Measurements from ENCODE around the gene PTPRK. TPM values are rescaled to one million over a fixed set of nuclear protein-coding genes. Genes with fewer than 3 reads are reported as not detected.

Gene PTPRK
- total and polyA plus RNA-seq, 2 donors (not counting 1 experiment from before 2014, with no cell fraction given) = 19.4 to 75.5 TPM

DNA sequence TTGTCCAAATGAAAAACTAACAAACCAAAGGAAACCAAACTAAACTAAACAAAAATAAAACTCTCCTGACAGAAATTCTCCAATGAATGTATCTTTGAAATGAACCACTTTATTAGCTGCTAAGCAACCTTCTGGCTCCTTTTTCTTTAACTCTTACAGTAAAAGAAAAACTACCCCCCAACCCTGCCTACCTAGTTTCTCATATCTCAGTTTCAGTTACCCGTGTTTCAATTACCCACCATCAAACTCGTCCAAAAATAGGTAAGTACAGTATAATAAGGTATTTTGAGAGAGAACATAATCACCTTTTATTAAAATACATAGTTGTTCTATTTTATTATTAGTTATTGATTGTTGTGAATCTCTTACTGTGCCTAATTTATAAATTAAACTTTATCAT, 442.1 kb downstream of the PTPRK start:
- Histone ChIP-seq H2AFZ (ENCODE audit: low read length) (no peak overlapping the region), H3K4me1 (ENCODE audit: control insufficient read depth, extremely low read depth, insufficient read depth, low read length) (no peaks in the 10 kb centered on the region), H3K4me2 (ENCODE audit: extremely low read depth, insufficient read depth, low read length) (no peak overlapping the region), H3K36me3 (ENCODE audit: control insufficient read depth, insufficient read depth, low read length) (no peaks in the 10 kb centered on the region), H3K4me3 (replicated peaks in 1 of 4; ENCODE audit: control extremely low read depth in 1 of 4, insufficient read depth in 1 of 4, low read depth in 3 of 4, low read length in 4 of 4) (no peak overlapping the region), H3K79me2 (ENCODE audit: control insufficient read depth, insufficient read depth, low read length) (no peaks in the 10 kb centered on the region), H4K20me1 (ENCODE audit: control insufficient read depth, extremely low read depth, insufficient read depth, low read length) (no peaks in the 10 kb centered on the region), H3K9ac (ENCODE audit: insufficient read depth, low read length) (no peak overlapping the region), H3K27ac (ENCODE audit: insufficient read depth, low read length) (no peak overlapping the region), H3K9me3 (ENCODE audit: control insufficient read depth, insufficient read depth, low read depth, low read length) (no peaks in the 10 kb centered on the region), H3K27me3 (ENCODE audit: control insufficient read depth, insufficient read depth, low read length) (no peaks in the 10 kb centered on the region)
- TF ChIP-seq EZH2 (IDR thresholded peaks at IDR 0.05; ENCODE audit: low read length, missing control alignments) = no peak
- TF ChIP-seq, protein P1, sequence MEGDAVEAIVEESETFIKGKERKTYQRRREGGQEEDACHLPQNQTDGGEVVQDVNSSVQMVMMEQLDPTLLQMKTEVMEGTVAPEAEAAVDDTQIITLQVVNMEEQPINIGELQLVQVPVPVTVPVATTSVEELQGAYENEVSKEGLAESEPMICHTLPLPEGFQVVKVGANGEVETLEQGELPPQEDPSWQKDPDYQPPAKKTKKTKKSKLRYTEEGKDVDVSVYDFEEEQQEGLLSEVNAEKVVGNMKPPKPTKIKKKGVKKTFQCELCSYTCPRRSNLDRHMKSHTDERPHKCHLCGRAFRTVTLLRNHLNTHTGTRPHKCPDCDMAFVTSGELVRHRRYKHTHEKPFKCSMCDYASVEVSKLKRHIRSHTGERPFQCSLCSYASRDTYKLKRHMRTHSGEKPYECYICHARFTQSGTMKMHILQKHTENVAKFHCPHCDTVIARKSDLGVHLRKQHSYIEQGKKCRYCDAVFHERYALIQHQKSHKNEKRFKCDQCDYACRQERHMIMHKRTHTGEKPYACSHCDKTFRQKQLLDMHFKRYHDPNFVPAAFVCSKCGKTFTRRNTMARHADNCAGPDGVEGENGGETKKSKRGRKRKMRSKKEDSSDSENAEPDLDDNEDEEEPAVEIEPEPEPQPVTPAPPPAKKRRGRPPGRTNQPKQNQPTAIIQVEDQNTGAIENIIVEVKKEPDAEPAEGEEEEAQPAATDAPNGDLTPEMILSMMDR (conservative IDR thresholded peaks at IDR 0.05 in 1 of 2, IDR thresholded peaks at IDR 0.05 in 1 of 2; ENCODE audit: low read depth in 1 of 2, low read length in 2 of 2) = no peak
- DNase-seq (ENCODE audit: low read depth in 2 of 2) = no peak

- no peak for DNase-seq (ENCODE audit: low read depth in 2 of 2)
- Histone ChIP-seq H3K79me2 (ENCODE audit: control insufficient read depth, insufficient read depth, low read length) (no peaks in the 10 kb centered on the region), H3K4me2 (ENCODE audit: extremely low read depth, insufficient read depth, low read length) (no peak overlapping the region), H3K4me1 (ENCODE audit: control insufficient read depth, extremely low read depth, insufficient read depth, low read length) (no peaks in the 10 kb centered on the region), H4K20me1 (ENCODE audit: control insufficient read depth, extremely low read depth, insufficient read depth, low read length) (no peaks in the 10 kb centered on the region), H3K27me3 (ENCODE audit: control insufficient read depth, insufficient read depth, low read length) (no peaks in the 10 kb centered on the region), H3K36me3 (ENCODE audit: control insufficient read depth, insufficient read depth, low read length) (no peaks in the 10 kb centered on the region), H2AFZ (ENCODE audit: low read length) (no peak overlapping the region), H3K4me3 (replicated peaks in 1 of 4; ENCODE audit: control extremely low read depth in 1 of 4, insufficient read depth in 1 of 4, low read depth in 3 of 4, low read length in 4 of 4) (no peak overlapping the region), H3K9ac (ENCODE audit: insufficient read depth, low read length) (no peak overlapping the region), H3K9me3 (ENCODE audit: control insufficient read depth, insufficient read depth, low read depth, low read length) (no peaks in the 10 kb centered on the region), H3K27ac (ENCODE audit: insufficient read depth, low read length) (no peak overlapping the region)
- no peak for TF ChIP-seq EZH2 (IDR thresholded peaks at IDR 0.05; ENCODE audit: low read length, missing control alignments)
- TF ChIP-seq, protein P1 (conservative IDR thresholded peaks at IDR 0.05 in 1 of 2, IDR thresholded peaks at IDR 0.05 in 1 of 2; ENCODE audit: low read depth in 1 of 2, low read length in 2 of 2) = no peak
Measured at GRCh38 chr6:128076843-128077242, 443.6 kb downstream of the PTPRK start.

- no peaks in the 10 kb centered on the region for H3K27me3 ChIP-seq (ENCODE audit: control insufficient read depth, insufficient read depth, low read length)
- H3K4me1 ChIP-seq (ENCODE audit: control insufficient read depth, extremely low read depth, insufficient read depth, low read length) = no peaks in the 10 kb centered on the region
- no peaks in the 10 kb centered on the region for H3K36me3 ChIP-seq (ENCODE audit: control insufficient read depth, insufficient read depth, low read length)
- H3K4me2 ChIP-seq (ENCODE audit: extremely low read depth, insufficient read depth, low read length) = no peak overlapping the region
- no peak overlapping the region for H3K9ac ChIP-seq (ENCODE audit: insufficient read depth, low read length)
- no peak overlapping the region for H3K4me3 ChIP-seq (replicated peaks in 1 of 4; ENCODE audit: control extremely low read depth in 1 of 4, insufficient read depth in 1 of 4, low read depth in 3 of 4, low read length in 4 of 4)
- H3K27ac ChIP-seq (ENCODE audit: insufficient read depth, low read length) = no peak overlapping the region
- no peak for DNase-seq (ENCODE audit: low read depth in 2 of 2)
- no peak overlapping the region for H2AFZ ChIP-seq (ENCODE audit: low read length)
- H3K79me2 ChIP-seq (ENCODE audit: control insufficient read depth, insufficient read depth, low read length) = no peaks in the 10 kb centered on the region
- TF ChIP-seq EZH2 (IDR thresholded peaks at IDR 0.05; ENCODE audit: low read length, missing control alignments) = no peak
- TF ChIP-seq, protein P1 (conservative IDR thresholded peaks at IDR 0.05 in 1 of 2, IDR thresholded peaks at IDR 0.05 in 1 of 2; ENCODE audit: low read depth in 1 of 2, low read length in 2 of 2) = no peak
- no peaks in the 10 kb centered on the region for H3K9me3 ChIP-seq (ENCODE audit: control insufficient read depth, insufficient read depth, low read depth, low read length)
- no peaks in the 10 kb centered on the region for H4K20me1 ChIP-seq (ENCODE audit: control insufficient read depth, extremely low read depth, insufficient read depth, low read length)
Measured at GRCh38 chr6:128074567-128074966, 445.8 kb downstream of the PTPRK start.

All from fibroblast of lung (primary cell).